Liver (tissue), 9 donors: ENCODE results near the gene UBE2R2. TPM values are rescaled to one million over a fixed set of nuclear protein-coding genes. Genes with fewer than 3 reads are reported as not detected.
"Not testable (repeated sequence)": the region's sequence is repeated elsewhere in the genome, so short reads cannot be mapped to it uniquely, and the experiment has no call there.

ENCODE experiments used
- DNase-seq: peaks from one replicate; pipeline ENCODE4 v3.0.0-alpha.2; 2017; ENCODE audit warnings: low spot score
- H3K27ac ChIP-seq, 2 donors: one replicate each; pipeline ENCODE4 v1.7.0; 2013; ENCODE audit warnings: inconsistent platforms in 2 of 2, low read length in 2 of 2, control low read depth in 1 of 2, low read depth in 1 of 2, mild to moderate bottlenecking in 1 of 2
- H3K27me3 ChIP-seq, 4 donors: one replicate each; pipeline versions ENCODE4 v1.6.1 to v1.7.0; 2013; ENCODE audit warnings: low read length in 3 of 4, inconsistent platforms in 1 of 4, mild to moderate bottlenecking in 1 of 4, moderate library complexity in 1 of 4; ENCODE audit not compliant: control insufficient read depth in 4 of 4, insufficient read depth in 4 of 4
- H3K36me3 ChIP-seq, 4 donors: one replicate each; pipeline versions ENCODE4 v1.6.1 to v1.7.0; 2013; ENCODE audit warnings: low read length in 3 of 4, mild to moderate bottlenecking in 3 of 4, low read depth in 1 of 4, moderate library complexity in 1 of 4; ENCODE audit not compliant: control insufficient read depth in 4 of 4, insufficient read depth in 3 of 4
- H3K4me1 ChIP-seq, 4 donors: one replicate each; pipeline versions ENCODE4 v1.6.1 to v1.7.0; 2013; ENCODE audit warnings: low read length in 3 of 4, mild to moderate bottlenecking in 3 of 4, moderate library complexity in 1 of 4; ENCODE audit not compliant: control insufficient read depth in 4 of 4, insufficient read depth in 4 of 4
- H3K4me3 ChIP-seq, 3 donors: one replicate each; pipeline versions ENCODE4 v1.6.1 to v1.7.0; 2013; ENCODE audit warnings: low read length in 3 of 3, control low read depth in 1 of 3, low read depth in 1 of 3, mild to moderate bottlenecking in 1 of 3
- H3K9ac ChIP-seq, 2 donors: one replicate each; pipeline ENCODE4 v1.7.0; 2013; ENCODE audit warnings: low read length in 2 of 2, mild to moderate bottlenecking in 2 of 2, moderate library complexity in 2 of 2, control low read depth in 1 of 2, low read depth in 1 of 2
- H3K9me3 ChIP-seq, 4 donors: one replicate each; pipeline versions ENCODE4 v1.6.1 to v1.7.0; 2013; ENCODE audit warnings: low read length in 3 of 4; ENCODE audit not compliant: control insufficient read depth in 4 of 4
- EGR1 ChIP-seq, 2 donors: IDR thresholded peaks; 2 replicates each; pipeline ENCODE4 v1.6.1; 2016 to 2018; ENCODE audit warnings: antibody characterized with exemption in 2 of 2, low read depth in 2 of 2
- FOXA1 ChIP-seq: IDR thresholded peaks from 2 replicates; pipeline ENCODE4 v1.6.1; 2016; ENCODE audit warnings: antibody characterized with exemption
- GABPA ChIP-seq, 2 donors: IDR thresholded peaks in 1 of 2; conservative IDR thresholded peaks in 1 of 2; 2 replicates each; pipeline ENCODE4 v1.6.1; 2016; ENCODE audit warnings: antibody characterized with exemption in 2 of 2, mild to moderate bottlenecking in 1 of 2, moderate library complexity in 1 of 2
- HNF4G ChIP-seq: IDR thresholded peaks from 2 replicates; pipeline ENCODE4 v1.6.1; 2016; ENCODE audit warnings: antibody characterized with exemption
- JUND ChIP-seq, 2 donors: IDR thresholded peaks; 2 replicates each; pipeline ENCODE4 v1.6.1; 2016; ENCODE audit warnings: antibody characterized with exemption in 2 of 2
- MAX ChIP-seq: IDR thresholded peaks from 2 replicates; pipeline ENCODE4 v1.6.1; 2016; ENCODE audit warnings: antibody characterized with exemption
- RAD21 ChIP-seq, 2 donors: IDR thresholded peaks; 2 replicates each; pipeline ENCODE4 v1.6.1; 2016; ENCODE audit warnings: antibody characterized with exemption in 2 of 2, mild to moderate bottlenecking in 2 of 2
- REST ChIP-seq: IDR thresholded peaks from 2 replicates; pipeline ENCODE4 v1.6.1; 2016; ENCODE audit warnings: antibody characterized with exemption, mild to moderate bottlenecking
- RXRA ChIP-seq, 2 donors: IDR thresholded peaks; 2 replicates each; pipeline ENCODE4 v1.6.1; 2017 to 2018; ENCODE audit warnings: antibody characterized with exemption in 2 of 2, mild to moderate bottlenecking in 1 of 2
- SP1 ChIP-seq: IDR thresholded peaks from 2 replicates; pipeline ENCODE4 v1.6.1; 2018; ENCODE audit warnings: antibody characterized with exemption, mild to moderate bottlenecking
- TAF1 ChIP-seq: conservative IDR thresholded peaks from 2 replicates; pipeline ENCODE4 v1.6.1; 2016; ENCODE audit warnings: antibody characterized with exemption, mild to moderate bottlenecking
- YY1 ChIP-seq: IDR thresholded peaks from 2 replicates; pipeline ENCODE4 v1.6.1; 2016; ENCODE audit warnings: antibody characterized with exemption, mild to moderate bottlenecking
- WGBS: extraction: QIAGEN DNeasy Blood & Tissue Kit; methylation state at CpG from one replicate; pipeline ENCODE4 v1.1.7; 2013; 5-methylcytosine and 5-hydroxymethylcytosine counted together
- polyA plus RNA-seq, 2 donors: library from polyadenylated mRNA; stranded (reverse) in 1 of 2; unstranded in 1 of 2; fragments of 200-250 nt in 1 of 2; fragments of >200 nt in 1 of 2; fragmentation: Nextera tagmentation in 1 of 2; extraction: Ambion mirVana in 1 of 2; gene quantifications; one replicate each; pipeline versions ENCODE4 v1.2.1 to v1.2.3, GENCODE V29; 2013 to 2015
- total RNA-seq, 2 donors: library from RNA; depleted of rRNA; stranded (reverse); fragments of >200 nt; gene quantifications; one replicate each; pipeline ENCODE4 v1.2.3, GENCODE V29; 2014
- TF ChIP-seq, protein P1 (sequence below): IDR thresholded peaks from 2 replicates; pipeline ENCODE4 v1.6.1; 2016; ENCODE audit warnings: antibody characterized with exemption
- donor health status: healthy.
- donor health status: healthy.
- donor health status: healthy.
- donor health status: healthy.
- donor health status: healthy.

UBE2R2 gene
- total and polyA plus RNA-seq, 4 donors: 10.8 to 15.0 (median 14.2) TPM

DNA sequence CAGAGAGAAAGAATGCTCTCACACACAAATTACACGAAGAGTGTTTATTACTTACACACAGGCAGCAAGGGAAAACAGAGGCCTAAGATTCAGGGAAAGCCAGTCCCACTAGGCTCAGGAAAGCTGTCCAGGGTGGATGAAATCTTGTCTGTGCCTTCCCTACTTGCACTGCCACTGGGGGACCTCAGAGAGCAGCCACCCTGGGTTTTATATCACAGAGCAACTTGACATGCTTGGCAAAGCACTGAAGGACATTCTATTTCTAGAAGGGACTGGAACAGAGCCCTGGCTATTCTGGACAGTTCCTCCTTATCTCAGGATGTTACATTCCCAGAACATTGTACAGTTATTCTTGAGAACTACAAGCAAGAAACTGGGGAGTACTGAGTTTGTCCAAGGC, 29.1 kb upstream of the UBE2R2 start:
- no peak for TF ChIP-seq RXRA (IDR thresholded peaks at IDR 0.05)
- TF ChIP-seq RAD21 (IDR thresholded peaks at IDR 0.05): peak in 1 of 2 donors; percentile 41
- no peaks in the 10 kb centered on the region for H3K36me3 ChIP-seq
- no peaks in the 10 kb centered on the region for H3K27me3 ChIP-seq
- no peak overlapping the region for H3K9ac ChIP-seq
- no peak for DNase-seq
- H3K9me3 ChIP-seq: no peaks in the 10 kb centered on the region
- no peaks in the 10 kb centered on the region for H3K4me1 ChIP-seq
- no peak overlapping the region for H3K27ac ChIP-seq
- 83% methylated on average over 1 of the region's 1 CpG for WGBS
- no peak overlapping the region for H3K4me3 ChIP-seq

- not testable (repeated sequence) for H3K4me3 ChIP-seq, DNase-seq, H3K4me1 ChIP-seq, H3K27me3 ChIP-seq, H3K9ac ChIP-seq, H3K36me3 ChIP-seq, H3K9me3 ChIP-seq, H3K27ac ChIP-seq
- WGBS: 93% methylated on average over 2 of the region's 2 CpGs
These were observed 27.5 kb upstream of the UBE2R2 start for GRCh38 chr9:33789429-33789828.

DNA sequence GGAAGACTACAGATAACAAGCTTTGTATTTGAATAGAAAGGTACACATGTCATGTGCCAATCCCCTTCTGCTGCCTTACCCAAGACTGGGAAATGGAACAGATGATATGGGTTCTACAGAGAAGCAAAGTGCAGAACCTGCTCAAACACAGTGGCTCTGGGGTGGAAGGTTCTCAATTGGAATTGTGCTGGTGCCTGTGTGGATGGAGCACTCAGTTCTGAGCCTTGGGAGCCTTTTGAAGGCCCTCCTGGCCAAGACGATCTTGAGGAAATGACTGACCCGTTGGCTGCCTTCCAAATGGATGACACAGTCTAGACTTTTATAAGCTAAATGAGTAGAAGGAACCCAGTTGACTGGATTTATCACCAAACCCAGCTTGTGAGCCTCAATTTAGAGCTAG, 25.8 kb upstream of the UBE2R2 start:
- Histone ChIP-seq H3K27ac (no peak overlapping the region), H3K36me3 (no peaks in the 10 kb centered on the region), H3K4me1 (no peaks in the 10 kb centered on the region), H3K9ac (no peak overlapping the region), H3K27me3 (no peaks in the 10 kb centered on the region), H3K4me3 (no peak overlapping the region), H3K9me3 (no peaks in the 10 kb centered on the region)
- TF ChIP-seq RXRA (IDR thresholded peaks at IDR 0.05) (no peak), GABPA (IDR thresholded peaks at IDR 0.05 in 1 of 2, conservative IDR thresholded peaks at IDR 0.05 in 1 of 2) (no peak), EGR1 (IDR thresholded peaks at IDR 0.05; ENCODE audit: low read depth in 2 of 2) (no peak)
- TF ChIP-seq, protein P1, sequence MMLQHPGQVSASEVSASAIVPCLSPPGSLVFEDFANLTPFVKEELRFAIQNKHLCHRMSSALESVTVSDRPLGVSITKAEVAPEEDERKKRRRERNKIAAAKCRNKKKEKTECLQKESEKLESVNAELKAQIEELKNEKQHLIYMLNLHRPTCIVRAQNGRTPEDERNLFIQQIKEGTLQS: no peak
- WGBS: 53% methylated on average over 2 of the region's 2 CpGs
- DNase-seq: no peak

DNA sequence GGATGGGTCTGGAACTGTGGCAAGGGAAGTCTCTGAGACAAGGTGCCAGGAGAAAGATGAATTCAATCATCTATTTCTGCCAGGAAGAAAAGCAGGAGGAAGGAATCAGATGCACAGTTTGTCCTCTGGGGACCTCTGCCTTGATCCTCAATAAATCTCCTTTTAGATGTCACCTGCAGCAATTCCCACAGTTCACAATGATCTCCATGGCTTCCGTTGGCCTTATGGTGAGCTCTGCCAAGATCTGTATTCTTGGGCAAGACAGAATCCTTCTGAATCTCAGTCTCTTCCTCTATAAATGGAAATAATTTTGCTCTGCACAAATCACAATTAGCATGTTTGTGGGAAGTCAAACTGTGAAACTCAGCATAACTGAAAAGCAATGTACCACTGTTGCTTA, 23.5 kb upstream of the UBE2R2 start:
- H3K36me3 ChIP-seq, H3K27ac ChIP-seq, H3K4me1 ChIP-seq, DNase-seq, H3K9ac ChIP-seq, H3K9me3 ChIP-seq, H3K27me3 ChIP-seq, H3K4me3 ChIP-seq: not testable (repeated sequence)
- WGBS: 98% methylated on average over 1 of the region's 1 CpG

- no peak overlapping the region for H3K27ac ChIP-seq
- no peak for DNase-seq
- no peaks in the 10 kb centered on the region for H3K4me1 ChIP-seq
- WGBS: 94% methylated on average over 2 of the region's 2 CpGs
- no peaks in the 10 kb centered on the region for H3K36me3 ChIP-seq
- H3K4me3 ChIP-seq: no peak overlapping the region
- no peaks in the 10 kb centered on the region for H3K9me3 ChIP-seq
- no peaks in the 10 kb centered on the region for H3K27me3 ChIP-seq
- H3K9ac ChIP-seq: no peak overlapping the region
- TF ChIP-seq GABPA (IDR thresholded peaks at IDR 0.05 in 1 of 2, conservative IDR thresholded peaks at IDR 0.05 in 1 of 2): no peak
- TF ChIP-seq YY1: no peak
- TF ChIP-seq MAX: no peak
- TF ChIP-seq HNF4G: no peak
- no peak for TF ChIP-seq RXRA (IDR thresholded peaks at IDR 0.05)
- TF ChIP-seq REST: no peak
- no peak for TF ChIP-seq FOXA1
- TF ChIP-seq JUND (IDR thresholded peaks at IDR 0.05): no peak
- TF ChIP-seq TAF1: no peak
- no peak for TF ChIP-seq RAD21 (IDR thresholded peaks at IDR 0.05)
- TF ChIP-seq EGR1 (IDR thresholded peaks at IDR 0.05; ENCODE audit: low read depth in 2 of 2): no peak
- TF ChIP-seq, protein P1: no peak
- no peak for TF ChIP-seq SP1
These were observed 22.4 kb upstream of the UBE2R2 start for GRCh38 chr9:33794560-33794959.
